GM18499 (cell line): ENCODE data around the gene HDAC9.

Experiments used
- ATAC-seq: cut with Tn5 transposase; IDR thresholded peaks from one replicate; pipeline ENCODE4 v1.9.1; 2021; ENCODE audit warnings: moderate number of reproducible peaks; ENCODE audit not compliant: insufficient read depth, unreplicated experiment

HDAC9 gene

DNA sequence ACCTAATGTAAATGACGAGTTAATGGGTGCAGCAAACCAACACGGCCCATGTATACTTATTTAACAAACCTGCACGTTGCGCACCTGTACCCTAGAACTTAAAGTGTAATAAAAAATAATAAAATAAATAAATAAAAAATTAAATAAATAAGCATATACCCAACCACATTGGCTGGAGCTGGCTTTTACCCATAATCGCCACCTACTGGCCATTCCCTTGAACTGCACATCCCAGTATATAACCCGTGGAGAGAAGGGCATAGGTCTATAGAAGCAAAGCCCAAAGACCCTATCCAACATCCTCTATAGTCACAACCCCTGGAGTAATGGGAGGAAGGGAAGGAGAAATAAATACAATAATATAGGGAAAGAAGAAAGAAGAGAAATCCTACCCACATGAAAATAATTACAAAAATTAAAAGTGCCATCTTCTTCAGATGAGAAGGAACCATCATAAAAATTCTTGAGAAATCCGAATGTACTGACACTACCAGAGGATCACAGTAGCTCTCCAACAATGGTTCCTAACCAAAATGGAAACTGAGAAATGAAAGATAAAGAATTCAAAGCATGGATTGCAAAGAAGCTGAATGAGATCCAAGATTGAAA is 556.3 kb downstream of the HDAC9 start:
- no peak for ATAC-seq
